IPS-NIHi7 (cell line): ENCODE measurements around the gene TRDMT1.

Source experiments
- DNase-seq: peaks from one replicate; pipeline ENCODE4 v3.0.0; 2012; ENCODE audit warnings: mixed read lengths; ENCODE audit errors: extremely low spot score

Gene TRDMT1, protein sequence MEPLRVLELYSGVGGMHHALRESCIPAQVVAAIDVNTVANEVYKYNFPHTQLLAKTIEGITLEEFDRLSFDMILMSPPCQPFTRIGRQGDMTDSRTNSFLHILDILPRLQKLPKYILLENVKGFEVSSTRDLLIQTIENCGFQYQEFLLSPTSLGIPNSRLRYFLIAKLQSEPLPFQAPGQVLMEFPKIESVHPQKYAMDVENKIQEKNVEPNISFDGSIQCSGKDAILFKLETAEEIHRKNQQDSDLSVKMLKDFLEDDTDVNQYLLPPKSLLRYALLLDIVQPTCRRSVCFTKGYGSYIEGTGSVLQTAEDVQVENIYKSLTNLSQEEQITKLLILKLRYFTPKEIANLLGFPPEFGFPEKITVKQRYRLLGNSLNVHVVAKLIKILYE

GRCh38 chr10:17200912-17201793, at the start of gene TRDMT1:
TRDMT1 (minus strand) TSS chr10:17201672; CDS start chr10:17201634, 38 bp downstream.
- DNase-seq, result peak; percentile 84

DNA sequence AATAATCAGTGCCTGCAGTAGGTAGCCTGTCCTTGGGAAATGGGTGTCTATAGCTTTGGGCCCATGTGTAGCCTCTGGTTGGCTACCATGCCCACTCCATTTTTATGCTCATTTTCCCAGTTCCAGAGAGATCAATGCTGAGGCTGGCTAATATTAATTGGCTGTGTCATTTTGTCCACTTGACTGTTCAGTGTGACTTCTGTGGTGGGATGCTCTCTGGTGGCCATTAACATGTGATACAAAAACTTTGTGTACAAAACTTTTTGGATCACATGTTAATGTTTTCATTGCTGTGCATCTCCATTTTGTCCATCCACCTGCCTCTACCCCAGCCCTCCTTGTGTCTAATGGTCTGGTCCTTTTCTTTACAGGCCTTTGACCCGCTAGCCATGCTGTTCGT, 49.3 kb upstream of the TRDMT1 start:
- no peak for DNase-seq

DNA sequence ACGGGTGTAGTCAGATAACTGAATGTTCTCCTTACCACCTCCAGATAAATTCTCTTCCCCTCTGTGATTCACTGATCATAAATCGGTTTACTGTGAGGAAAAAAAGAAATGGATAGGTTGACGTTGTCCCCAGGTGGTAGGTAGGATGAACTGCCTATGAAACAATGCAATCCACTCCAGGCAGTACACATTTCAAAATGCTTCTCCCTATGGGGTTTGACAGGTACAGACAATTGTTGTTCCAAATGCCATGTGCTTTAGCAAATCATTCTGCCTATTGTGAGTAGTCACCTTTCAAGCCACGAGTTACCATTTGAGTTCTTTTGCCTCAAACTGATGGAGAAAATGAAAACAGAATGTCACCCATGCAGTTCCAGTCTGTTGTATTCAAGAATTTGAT, 48.3 kb upstream of the TRDMT1 start:
- peak; percentile 18 for DNase-seq

DNA sequence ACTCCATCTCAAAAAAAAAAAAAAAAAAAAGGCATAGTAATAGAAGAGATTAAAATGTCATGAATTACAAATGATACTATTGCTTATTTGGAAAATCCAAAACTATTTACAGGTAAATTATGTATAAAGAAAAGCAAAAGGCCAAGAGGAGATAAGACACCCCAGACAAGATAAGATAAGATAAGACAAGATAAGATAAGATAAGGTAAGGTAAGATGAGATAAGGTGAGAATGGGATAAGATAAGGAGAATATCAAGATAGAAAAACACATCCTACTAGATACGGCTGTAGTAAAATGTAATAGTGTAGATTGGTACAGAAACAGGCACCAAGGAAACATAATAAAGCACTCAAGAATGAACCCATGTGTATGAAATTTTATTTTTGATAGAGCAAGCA, 47.5 kb upstream of the TRDMT1 start:
- DNase-seq, result no peak

- no peak for DNase-seq
Observed at GRCh38 chr10:17247210-17247609, 45.7 kb upstream of the TRDMT1 start.

- no peak for DNase-seq
Observed at GRCh38 chr10:17244700-17245365, 43.4 kb upstream of the TRDMT1 start.

DNA sequence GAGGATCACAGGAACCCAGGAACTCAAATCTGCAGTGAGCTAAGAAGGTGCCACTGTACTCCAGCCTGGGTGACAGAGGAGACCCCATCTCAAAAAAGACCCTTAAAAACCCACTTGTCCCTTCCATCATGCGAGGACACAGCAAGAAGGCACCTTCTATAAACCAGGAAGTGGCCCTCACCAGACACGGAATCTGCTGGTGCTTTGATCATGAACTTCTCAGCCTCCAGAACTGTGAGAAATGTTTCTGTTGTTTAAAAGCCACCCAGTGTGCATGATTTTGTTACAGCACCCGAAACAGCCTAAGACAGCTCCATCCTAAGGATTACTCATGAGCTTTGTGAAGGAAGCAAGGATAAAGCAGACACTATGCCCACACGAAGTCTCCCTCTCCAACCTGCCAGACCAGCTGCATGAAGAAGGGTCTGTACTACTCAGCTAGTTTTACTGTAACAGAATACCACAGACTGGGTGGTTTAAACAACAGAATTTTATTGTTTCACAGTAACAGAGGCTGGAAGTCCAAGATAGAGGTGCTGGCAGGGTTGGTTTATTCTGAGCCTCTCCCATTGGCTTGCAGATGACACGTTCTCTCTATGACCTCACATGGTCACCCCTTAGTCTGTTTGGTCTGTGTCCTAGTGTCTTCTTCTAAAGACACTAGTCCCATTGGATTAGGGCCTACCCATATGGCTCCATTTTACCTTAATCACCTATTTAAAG, 40.3 kb upstream of the TRDMT1 start:
- no peak for DNase-seq

DNA sequence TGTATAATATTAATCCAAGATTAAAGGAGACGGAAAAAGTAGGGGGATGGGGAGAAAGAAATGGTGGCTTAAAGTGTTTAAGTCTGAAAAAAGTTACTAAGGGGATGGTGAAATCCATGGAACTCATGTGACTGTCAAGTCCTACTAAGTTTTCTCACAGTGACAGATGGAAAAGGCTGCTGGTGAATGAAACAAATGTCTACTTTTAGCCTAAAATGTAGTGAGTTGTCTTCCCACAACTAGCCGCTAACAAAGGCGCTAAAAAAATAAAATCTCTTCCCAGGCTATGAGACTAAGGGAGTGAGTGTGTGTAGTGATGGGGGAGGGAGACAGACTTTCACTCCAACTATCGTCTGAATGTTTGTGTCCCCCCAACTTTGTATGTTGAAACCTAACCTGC, 39.1 kb upstream of the TRDMT1 start:
- DNase-seq, result no peak

DNA sequence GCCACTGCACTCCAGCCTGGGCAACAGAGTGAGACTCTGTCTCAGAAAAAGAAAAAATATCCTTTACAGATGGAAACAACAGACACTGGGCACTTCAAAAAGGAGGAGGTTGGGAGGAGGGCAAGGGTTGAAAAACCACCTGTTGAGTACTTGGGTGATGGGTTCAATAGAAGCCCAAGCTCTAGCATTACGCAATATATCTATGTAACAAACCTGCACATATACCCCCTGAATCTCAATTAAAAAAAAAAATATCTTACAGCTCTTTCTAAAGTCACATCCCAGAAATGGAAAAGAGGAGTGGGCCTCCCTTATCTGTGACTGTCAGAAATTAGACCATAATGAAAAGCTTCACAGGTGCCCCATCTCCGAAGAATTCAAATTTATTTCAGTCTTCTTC, 38.6 kb upstream of the TRDMT1 start:
- DNase-seq, result no peak

- no peak for DNase-seq
Observed at GRCh38 chr10:17239345-17240085, 38.0 kb upstream of the TRDMT1 start.

DNA sequence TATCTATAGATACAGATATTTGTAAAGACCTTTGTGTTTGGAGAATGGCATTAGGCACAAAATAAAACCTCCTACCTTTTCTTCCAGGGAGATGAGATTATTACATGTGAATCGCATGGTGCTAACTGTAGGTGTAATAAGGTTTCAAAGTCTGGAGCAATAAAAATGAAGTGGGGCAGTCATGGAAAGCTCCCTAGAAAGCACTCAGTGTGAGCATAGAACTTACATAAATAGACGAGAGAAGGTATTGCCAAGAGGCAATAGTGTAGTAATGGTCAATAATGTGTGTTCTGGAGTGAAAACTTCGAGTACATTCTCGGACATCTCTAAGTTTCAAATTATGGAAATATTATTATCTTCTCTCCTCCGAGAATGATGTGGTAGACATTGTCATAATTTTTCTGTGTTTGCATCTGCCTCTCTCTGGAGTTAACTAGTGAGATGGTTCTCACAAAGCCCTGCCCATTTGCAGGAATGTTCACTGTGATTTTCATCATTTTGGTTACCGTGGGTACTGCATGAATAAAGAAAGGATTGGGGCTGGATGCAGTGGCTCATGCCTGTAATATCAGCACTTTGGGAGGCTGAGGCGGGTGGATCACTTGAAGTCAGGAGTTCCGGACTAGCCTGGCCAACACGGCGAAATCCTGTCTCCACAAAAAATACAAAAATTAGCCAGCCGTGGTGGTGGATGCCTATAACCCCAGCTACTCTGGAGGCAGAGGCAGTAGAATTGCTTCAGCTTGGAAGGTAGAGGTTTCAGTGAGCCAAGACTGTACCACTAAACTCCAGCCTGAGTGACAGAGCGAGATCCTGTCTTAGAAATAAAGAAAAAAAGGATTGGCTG, 37.2 kb upstream of the TRDMT1 start:
- no peak for DNase-seq

DNA sequence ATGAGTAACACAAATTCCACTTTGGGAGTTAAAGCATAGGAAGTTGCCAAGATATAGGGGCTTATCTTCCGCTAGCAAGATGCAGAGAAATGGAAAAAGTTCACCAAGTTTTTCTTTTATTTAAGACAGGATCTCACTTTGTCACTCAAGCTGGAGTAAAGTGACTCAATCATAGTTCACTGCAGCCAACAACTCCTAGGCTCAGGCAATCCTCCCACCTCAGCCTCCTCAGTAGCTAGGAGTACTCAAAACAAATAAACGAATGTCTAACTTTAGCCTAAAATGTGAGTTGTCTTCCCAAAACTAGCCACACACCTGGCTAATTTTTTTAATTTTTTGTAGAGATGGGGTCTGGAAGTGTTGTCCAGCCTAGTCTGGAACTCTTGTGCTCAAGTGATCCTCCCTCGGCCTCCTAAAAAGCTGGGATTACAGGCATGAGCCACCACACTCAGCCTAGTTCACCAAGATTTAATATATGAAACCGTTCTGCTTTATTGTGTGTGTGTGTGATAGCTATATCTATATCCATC, 36.5 kb upstream of the TRDMT1 start:
- no peak for DNase-seq

DNA sequence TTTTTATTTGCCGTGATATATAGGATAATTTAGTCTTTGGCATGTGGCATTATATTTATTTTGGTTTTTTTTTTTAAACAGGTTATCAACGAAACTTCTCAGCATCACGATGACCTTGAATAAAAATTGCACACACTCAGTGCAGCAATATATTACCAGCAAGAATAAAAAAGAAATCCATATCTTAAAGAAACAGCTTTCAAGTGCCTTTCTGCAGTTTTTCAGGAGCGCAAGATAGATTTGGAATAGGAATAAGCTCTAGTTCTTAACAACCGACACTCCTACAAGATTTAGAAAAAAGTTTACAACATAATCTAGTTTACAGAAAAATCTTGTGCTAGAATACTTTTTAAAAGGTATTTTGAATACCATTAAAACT, 35.7 kb upstream of the TRDMT1 start:
- no peak for DNase-seq

DNA sequence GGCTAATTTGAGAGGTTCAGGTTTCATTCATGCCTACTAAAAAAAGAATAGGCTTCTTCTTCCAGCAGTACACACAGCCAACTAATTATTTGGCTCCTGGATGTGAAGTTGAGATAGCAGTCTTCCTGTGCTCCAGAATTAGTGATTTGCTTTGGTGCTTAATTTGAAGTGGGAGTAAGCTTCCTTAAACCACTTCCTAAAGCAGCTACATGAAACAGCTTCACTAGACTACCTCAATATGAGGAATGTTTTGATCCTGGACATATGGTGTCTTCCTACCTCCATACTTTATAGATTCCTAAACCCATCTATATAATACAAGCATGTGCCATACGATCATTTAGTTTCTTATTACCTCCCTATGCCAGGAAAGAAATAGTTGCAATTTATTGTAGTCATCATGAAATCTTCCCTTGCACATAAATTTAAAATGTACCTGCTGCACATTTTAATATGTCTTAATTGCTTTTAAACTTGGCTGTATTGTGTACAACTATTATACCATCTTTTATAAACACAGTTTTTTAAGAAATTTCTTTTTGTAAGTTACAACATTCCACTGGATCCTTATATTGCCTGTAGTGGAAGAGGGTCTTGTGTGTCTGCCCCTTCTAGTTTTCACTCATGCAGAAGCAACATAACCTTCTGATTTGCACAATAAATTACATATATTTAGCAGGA, 35.1 kb upstream of the TRDMT1 start:
- no peak for DNase-seq

DNA sequence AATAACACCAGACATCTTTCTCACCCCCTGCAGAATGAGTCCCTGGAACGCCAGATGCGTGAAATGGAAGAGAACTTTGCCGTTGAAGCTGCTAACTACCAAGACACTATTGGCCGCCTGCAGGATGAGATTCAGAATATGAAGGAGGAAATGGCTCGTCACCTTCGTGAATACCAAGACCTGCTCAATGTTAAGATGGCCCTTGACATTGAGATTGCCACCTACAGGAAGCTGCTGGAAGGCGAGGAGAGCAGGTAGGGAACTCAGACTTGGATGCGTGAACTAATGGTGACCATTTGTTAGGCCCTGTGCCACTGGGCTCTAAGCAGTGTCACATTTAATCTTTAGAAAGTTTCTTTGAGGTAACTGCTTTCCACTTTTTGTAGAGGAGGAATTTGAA, 33.7 kb upstream of the TRDMT1 start:
- peak; percentile 16 for DNase-seq

DNA sequence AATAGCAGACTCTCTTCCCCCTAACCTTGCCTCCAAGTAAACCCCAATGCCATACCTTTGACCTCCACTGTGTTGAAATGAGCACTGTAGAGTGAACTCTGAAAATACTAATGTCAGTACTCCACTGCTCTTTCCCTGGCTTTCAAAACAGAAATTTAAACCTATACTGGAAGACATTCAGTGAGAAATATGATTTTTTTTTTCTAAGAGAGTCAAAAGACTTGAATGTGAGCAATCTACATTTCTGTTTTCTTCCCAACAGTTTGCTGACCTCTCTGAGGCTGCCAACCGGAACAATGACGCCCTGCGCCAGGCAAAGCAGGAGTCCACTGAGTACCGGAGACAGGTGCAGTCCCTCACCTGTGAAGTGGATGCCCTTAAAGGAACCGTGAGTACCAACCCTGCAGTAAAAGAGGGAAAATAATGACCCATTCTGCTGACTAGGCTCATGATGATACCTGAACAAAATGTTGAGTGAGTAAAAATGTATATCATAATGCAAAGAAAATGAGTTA, 33.0 kb upstream of the TRDMT1 start:
- DNase-seq, result no peak

GRCh38 chr10:17233286-17233991, 32.0 kb upstream of the TRDMT1 start:
- DNase-seq, result no peak

- no peak for DNase-seq
Observed at GRCh38 chr10:17232276-17232960, 30.9 kb upstream of the TRDMT1 start.
